Esophagus muscularis mucosa (tissue), 4 donors: ENCODE results near the gene KATNB1.

Experiments
- EP300 ChIP-seq: sonication (generic); formaldehyde crosslinking; IDR thresholded peaks from one replicate; pipeline ENCODE4 v1.6.1; 2017; ENCODE audit warnings: antibody characterized with exemption
- POLR2A ChIP-seq: fragments of 450-650 bp; IDR thresholded peaks from one replicate; pipeline ENCODE4 v1.6.1; 2017; ENCODE audit warnings: antibody characterized with exemption, moderate library complexity, mild to moderate bottlenecking, low read depth
- POLR2AphosphoS5 ChIP-seq, 2 donors: sonication (generic); formaldehyde crosslinking; IDR thresholded peaks; one replicate each; pipeline ENCODE4 v1.6.1; 2017; ENCODE audit warnings: antibody characterized with exemption in 2 of 2
- TF ChIP-seq, protein P1 (sequence below), 3 experiments: fragments of 200-600 bp in 2 of 3; fragments of 450-650 bp in 1 of 3; sonication (generic) in 2 of 3; IDR thresholded peaks; one replicate each; pipeline ENCODE4 v1.5.1; 2017 to 2019; ENCODE audit warnings: antibody characterized with exemption in 3 of 3, mild to moderate bottlenecking in 2 of 3, moderate library complexity in 1 of 3

DNA sequence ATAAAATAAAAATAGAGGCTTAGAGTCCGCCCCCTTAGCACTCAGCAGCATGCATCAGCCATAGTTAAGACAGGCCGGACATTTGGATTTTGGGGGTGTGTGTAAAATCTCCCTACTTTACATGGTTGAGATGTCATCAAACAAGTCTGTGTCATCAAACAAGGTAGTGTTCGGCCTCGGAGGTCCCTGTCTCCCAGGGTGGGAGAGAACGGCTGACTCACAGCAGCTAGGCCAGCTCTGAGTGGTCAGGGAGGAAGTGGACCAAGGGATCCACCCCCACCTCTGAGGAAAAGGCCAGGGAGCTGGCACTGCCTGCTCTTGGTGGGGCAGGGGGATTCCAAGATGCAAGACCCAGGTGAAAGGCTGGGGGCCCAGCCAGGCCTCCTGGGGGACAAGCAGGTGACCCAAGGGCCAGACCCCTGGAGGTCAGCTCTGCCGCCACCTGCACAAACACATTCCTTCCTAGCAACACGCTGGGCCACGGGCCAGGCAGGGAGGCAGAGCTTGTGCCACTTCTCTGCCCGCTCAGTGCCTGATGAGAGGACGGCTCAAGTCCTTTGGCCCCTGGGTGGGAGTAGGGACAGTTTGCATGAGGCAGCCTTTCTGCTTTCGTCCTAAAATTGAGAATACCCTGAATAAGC is 38.2 kb downstream of the KATNB1 start:
- TF ChIP-seq, protein P1, sequence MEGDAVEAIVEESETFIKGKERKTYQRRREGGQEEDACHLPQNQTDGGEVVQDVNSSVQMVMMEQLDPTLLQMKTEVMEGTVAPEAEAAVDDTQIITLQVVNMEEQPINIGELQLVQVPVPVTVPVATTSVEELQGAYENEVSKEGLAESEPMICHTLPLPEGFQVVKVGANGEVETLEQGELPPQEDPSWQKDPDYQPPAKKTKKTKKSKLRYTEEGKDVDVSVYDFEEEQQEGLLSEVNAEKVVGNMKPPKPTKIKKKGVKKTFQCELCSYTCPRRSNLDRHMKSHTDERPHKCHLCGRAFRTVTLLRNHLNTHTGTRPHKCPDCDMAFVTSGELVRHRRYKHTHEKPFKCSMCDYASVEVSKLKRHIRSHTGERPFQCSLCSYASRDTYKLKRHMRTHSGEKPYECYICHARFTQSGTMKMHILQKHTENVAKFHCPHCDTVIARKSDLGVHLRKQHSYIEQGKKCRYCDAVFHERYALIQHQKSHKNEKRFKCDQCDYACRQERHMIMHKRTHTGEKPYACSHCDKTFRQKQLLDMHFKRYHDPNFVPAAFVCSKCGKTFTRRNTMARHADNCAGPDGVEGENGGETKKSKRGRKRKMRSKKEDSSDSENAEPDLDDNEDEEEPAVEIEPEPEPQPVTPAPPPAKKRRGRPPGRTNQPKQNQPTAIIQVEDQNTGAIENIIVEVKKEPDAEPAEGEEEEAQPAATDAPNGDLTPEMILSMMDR (IDR thresholded peaks at IDR 0.05): no peak
- TF ChIP-seq POLR2AphosphoS5 (IDR thresholded peaks at IDR 0.05) (no peak), POLR2A (no peak), EP300 (no peak)
